ENCODE data around the gene TMED1. TPM values are rescaled to one million over a fixed set of nuclear protein-coding genes. Genes with fewer than 3 reads are reported as not detected.

TMED1 gene
- total and polyA plus RNA-seq, 9 of the 15 experiments (the other 6 are each of a cell fraction or from before 2014, with no cell fraction given): 0.86 to 30.2 (median 23.5) TPM

GRCh38 chr19:10870955-10871603, 35.1 kb upstream of the TMED1 start, which contains the start of gene CARM1 (continued):
- TF ChIP-seq, protein P1, sequence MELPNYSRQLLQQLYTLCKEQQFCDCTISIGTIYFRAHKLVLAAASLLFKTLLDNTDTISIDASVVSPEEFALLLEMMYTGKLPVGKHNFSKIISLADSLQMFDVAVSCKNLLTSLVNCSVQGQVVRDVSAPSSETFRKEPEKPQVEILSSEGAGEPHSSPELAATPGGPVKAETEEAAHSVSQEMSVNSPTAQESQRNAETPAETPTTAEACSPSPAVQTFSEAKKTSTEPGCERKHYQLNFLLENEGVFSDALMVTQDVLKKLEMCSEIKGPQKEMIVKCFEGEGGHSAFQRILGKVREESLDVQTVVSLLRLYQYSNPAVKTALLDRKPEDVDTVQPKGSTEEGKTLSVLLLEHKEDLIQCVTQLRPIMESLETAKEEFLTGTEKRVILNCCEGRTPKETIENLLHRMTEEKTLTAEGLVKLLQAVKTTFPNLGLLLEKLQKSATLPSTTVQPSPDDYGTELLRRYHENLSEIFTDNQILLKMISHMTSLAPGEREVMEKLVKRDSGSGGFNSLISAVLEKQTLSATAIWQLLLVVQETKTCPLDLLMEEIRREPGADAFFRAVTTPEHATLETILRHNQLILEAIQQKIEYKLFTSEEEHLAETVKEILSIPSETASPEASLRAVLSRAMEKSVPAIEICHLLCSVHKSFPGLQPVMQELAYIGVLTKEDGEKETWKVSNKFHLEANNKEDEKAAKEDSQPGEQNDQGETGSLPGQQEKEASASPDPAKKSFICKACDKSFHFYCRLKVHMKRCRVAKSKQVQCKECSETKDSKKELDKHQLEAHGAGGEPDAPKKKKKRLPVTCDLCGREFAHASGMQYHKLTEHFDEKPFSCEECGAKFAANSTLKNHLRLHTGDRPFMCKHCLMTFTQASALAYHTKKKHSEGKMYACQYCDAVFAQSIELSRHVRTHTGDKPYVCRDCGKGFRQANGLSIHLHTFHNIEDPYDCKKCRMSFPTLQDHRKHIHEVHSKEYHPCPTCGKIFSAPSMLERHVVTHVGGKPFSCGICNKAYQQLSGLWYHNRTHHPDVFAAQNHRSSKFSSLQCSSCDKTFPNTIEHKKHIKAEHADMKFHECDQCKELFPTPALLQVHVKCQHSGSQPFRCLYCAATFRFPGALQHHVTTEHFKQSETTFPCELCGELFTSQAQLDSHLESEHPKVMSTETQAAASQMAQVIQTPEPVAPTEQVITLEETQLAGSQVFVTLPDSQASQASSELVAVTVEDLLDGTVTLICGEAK (IDR thresholded peaks at IDR 0.05): no peak
- TF ChIP-seq, protein P1 (CRISPR knock-in tag; IDR thresholded peaks at IDR 0.05): no peak
- TF ChIP-seq GTF2A2 (tag; IDR thresholded peaks at IDR 0.05): no peak
- TF ChIP-seq CREM (IDR thresholded peaks at IDR 0.05; ENCODE audit: low read depth): peak; percentile 96
- no peak for TF ChIP-seq PBX2 (CRISPR knock-in tag; IDR thresholded peaks at IDR 0.05; ENCODE audit: low read depth)
- TF ChIP-seq PBX2 (tag; conservative IDR thresholded peaks at IDR 0.05; ENCODE audit: low read depth): no peak
- TF ChIP-seq RBM14 (IDR thresholded peaks at IDR 0.05; ENCODE audit: borderline replicate concordance, insufficient read depth, low read depth, low read length): no peak
- TF ChIP-seq SMARCB1 (IDR thresholded peaks at IDR 0.05; ENCODE audit: insufficient read length, low read depth): no peak
- no peak for TF ChIP-seq MBD2 (IDR thresholded peaks at IDR 0.05; ENCODE audit: borderline replicate concordance, low read depth)
- TF ChIP-seq, protein P2, sequence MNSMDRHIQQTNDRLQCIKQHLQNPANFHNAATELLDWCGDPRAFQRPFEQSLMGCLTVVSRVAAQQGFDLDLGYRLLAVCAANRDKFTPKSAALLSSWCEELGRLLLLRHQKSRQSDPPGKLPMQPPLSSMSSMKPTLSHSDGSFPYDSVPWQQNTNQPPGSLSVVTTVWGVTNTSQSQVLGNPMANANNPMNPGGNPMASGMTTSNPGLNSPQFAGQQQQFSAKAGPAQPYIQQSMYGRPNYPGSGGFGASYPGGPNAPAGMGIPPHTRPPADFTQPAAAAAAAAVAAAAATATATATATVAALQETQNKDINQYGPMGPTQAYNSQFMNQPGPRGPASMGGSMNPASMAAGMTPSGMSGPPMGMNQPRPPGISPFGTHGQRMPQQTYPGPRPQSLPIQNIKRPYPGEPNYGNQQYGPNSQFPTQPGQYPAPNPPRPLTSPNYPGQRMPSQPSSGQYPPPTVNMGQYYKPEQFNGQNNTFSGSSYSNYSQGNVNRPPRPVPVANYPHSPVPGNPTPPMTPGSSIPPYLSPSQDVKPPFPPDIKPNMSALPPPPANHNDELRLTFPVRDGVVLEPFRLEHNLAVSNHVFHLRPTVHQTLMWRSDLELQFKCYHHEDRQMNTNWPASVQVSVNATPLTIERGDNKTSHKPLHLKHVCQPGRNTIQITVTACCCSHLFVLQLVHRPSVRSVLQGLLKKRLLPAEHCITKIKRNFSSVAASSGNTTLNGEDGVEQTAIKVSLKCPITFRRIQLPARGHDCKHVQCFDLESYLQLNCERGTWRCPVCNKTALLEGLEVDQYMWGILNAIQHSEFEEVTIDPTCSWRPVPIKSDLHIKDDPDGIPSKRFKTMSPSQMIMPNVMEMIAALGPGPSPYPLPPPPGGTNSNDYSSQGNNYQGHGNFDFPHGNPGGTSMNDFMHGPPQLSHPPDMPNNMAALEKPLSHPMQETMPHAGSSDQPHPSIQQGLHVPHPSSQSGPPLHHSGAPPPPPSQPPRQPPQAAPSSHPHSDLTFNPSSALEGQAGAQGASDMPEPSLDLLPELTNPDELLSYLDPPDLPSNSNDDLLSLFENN (IDR thresholded peaks at IDR 0.05; ENCODE audit: low read depth in 2 of 2, low read length in 2 of 2): no peak
- TF ChIP-seq HMG20B (CRISPR knock-in tag; IDR thresholded peaks at IDR 0.05): no peak
- TF ChIP-seq MAFK (IDR thresholded peaks at IDR 0.05; ENCODE audit: low read length): no peak

Measured in K562 (cell line).